NCI-H82 treated with DMSO at 0.1 percent for 48 hours (cell line): ENCODE measurements around the gene NRIP1.
A peak's percentile ranks its signal among the peaks of the same experiment; 100 is the strongest.

Experiments
- DNase-seq: peaks from one replicate; lab custom pipeline; 2025; ENCODE audit not compliant: unreplicated experiment; lab: John Stamatoyannopoulos, UW

Gene NRIP1

DNA sequence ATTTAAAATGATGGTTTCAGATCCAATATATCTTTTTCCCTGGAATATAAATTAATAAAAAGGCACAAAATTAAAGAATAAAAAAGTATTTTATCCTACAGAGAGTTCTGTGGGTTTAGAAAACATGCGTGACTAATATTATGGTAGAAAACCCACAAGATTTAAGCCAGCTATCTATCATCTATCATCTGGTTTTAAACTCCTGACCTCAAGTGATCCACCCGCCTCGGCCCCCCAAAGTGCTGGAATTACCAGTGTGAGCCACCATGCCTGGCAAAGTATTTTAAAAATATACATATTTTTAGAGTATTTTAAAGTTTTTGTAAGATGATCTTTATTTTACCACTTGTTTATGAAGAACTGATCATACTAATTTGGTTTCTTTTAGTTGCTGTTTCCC is 79.5 kb downstream of the NRIP1 start:
- DNase-seq, result no peak

DNA sequence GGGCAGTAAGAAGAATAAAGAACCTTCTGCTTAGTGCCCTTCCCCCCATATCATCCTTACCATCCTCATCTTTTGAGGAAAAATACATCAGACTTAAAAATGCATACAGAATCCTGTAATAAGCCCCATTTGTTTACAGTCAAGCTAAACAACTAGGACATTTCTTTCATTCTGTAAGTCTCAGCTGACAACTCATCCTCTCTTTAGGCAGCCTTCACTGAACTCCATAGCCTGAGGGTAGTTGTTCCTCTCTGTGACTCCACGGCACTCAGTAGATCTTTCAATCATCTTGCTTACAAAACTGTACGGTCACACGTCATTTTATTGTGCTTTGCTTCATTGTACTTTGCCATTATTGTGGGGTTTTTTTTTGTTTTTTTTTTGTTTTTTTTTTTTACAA is 82.5 kb downstream of the NRIP1 start:
- no peak for DNase-seq

DNA sequence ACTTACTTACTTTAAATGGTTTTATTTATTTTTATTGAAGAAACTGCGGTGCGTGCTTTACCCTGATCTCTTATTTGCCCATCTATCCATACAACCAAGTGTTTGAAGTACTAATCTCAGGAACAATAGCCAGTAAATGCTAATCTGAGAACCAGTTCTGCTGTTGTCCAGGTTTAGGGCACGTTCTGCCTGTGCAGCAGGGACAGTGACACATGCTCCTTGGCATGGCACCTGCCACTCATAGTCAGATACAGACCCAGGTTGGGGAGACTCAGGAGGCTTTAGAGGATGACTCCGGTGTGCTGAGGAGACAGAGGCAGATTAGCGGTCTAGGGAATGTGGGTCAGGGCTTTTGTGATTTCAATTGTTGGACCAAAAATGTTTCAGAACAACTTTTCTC is 83.6 kb downstream of the NRIP1 start:
- no peak for DNase-seq

DNA sequence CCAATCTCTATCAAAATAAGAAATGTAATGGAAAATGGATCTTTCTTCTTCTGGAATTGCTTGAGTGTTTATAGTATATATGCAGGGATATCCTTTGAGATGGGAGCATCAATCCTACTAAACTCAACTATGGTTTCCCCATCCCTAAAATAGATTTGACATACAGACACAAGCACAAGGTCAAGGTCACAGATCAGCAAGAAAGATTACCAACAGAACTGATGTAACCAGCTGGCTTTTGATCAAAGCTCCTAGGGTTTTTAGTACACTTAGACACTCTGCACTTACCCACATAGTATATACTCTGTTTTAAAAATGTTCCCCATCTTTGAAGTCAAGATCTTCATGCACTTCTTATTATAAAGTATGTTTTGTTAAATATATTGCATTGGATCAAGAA is 85.5 kb downstream of the NRIP1 start:
- no peak for DNase-seq

DNA sequence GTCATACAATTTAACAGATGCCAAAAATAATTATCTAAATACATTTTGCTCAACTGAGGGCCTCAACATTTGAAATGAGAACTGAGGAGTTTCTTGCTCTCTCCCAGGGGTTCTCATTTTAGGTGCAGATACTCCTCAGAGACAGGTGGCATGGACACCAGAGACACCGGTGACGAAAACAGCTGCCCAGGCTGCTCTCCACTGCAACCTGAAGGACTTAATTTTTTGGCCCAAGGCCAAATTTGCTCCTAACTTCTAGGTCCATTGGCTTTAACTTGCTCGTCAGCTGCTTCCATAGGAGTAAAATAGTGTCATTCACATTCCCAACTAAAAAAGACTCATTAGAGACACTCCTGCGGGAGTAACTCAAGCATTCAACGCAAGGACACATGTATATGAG is 87.0 kb downstream of the NRIP1 start:
- DNase-seq, result peak; percentile 31

DNA sequence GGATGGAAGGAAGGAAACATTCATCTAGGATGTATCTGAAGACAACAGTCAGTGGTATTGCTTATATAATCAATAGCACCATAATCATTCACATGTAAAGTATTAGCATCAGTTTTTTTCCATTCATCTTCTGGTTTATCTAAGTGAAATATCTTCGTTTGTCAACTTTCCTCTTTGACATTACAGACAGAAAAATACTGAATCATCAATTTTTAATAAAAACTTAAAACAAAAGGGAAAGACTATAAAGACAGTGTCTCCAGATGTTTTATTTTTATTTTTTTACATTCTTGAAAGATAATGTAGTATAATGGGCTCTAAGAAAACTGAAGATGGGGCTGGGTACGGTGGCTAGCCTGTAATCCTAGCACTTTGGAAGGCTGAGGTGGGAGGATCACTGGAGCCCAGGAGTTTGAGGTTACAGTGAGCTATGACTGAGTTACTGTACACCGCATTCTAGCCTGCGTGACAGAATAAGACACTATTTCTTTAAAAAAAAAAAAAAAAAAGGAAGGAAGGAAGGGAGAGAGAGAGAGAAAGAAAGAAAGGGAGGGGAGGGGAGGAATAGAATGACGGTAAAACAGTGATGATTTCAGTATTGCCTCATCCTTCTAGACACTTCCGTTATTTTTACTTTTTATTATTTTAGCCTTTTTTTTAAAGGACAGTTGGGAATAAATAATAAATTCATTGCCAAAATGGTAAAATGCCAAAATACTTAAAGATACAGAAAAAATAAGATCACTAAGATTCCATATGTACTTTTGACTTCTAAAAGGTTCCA is 89.5 kb downstream of the NRIP1 start:
- no peak for DNase-seq

DNA sequence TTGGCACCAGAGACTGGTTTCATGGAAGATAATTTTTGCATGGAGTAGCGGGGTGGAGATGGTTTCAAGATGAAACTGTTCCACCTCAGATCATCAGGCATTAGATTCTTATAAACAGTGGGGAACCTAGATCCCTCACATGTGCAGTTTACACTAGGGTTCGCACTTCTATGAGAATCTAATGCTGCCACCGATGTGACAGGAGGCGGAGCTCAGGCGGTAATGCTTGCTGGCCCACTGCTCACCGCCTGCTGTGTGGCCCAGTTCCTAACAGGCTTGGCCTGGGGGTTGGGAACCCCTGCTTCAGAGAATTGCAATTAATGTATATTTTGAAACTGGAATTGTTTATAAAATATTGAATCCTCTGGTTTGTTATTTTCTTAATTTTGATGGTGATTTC is 92.1 kb downstream of the NRIP1 start:
- DNase-seq, result no peak

DNA sequence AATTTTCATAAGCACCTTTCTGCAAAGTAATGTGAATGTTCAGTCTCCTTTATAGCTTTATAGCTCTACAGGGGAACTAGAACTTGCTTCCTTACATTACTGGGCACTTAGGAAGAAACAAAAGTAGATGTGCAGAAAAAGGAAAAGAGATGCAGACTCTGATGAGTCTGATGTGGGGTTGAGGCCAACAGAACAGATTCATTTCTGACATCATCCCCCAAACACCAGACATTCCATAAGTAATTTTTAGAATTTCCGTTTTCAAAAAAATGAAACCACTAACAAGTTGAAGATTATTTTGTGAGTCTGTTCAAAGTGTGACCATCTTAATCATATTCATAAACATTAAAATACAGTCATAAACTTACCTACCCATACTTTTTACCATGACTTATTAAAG is 96.0 kb downstream of the NRIP1 start:
- DNase-seq, result no peak

DNA sequence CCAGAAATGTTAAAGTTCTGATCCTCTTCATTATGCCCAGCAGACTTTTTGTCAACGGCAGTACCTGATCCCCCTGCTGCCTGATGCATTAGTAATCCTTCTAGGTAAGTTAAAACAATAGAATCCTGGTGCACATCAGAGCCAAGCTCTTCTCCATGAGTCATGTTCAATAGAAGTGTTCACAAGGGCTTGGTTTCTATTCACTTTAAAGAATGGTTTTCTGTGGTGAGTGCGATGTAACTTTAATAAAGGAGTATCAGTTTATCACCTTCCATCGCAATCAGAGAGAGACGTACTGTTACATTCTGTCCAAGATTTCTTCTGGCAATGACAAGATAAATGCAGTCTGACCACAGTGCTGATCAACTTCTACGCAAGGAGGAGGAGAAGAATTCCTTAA is 96.8 kb downstream of the NRIP1 start:
- DNase-seq, result no peak

DNA sequence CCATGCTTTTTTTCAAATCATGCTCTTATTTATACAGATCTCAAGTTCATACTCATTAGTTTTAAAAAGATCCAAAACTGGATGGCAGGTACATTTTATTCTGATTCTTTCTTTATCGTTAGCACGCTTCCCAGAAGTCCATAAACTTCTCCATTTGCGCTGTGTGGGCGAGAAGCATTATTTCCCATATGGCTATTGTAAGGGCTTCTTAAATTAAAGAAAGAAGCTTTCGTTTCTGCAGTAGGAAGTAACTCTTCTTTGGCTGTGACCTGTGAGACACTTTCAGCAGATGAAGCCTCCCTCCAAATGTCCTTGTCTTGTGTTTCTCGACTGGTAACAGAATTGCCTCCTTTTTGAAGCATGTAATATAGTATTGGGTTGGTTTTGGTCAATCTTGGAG is 100.2 kb downstream of the NRIP1 start:
- DNase-seq, result no peak

DNA sequence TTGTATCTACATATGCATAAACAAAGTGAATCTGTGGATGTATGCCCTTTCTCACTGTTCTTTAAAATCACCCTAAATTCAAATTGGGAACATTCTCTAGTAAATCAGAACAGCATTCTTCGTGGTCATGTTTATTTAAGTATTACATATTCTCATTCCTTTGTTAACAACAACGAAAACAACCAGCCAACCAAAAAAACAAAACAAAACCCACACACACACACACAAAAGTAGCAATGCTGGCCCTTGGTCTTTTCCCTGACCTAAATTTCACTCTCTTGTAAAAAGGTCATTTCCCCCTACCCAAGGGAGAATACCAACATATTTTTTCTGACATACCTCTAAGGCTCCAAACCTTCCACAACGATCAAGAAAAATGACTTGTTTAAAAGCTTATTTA is 102.6 kb downstream of the NRIP1 start:
- no peak for DNase-seq

DNA sequence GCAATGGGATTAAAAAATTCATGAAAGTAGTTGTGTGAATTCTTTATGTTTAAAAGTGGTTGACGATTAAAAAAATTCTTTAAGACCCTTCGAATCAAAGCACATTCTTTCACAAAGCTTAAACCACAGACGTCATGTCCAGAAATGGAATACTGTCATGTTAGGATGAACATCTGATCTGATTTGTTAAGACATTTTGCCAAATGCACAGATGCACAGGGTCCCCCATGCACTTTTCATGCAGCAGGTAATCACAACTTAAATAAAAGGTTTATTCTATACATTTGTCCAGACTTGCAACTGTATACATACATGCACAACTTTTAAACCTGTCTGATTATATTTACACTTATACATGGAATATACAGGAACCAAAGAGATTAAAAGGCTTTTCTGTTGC is 103.3 kb downstream of the NRIP1 start:
- DNase-seq, result no peak

DNA sequence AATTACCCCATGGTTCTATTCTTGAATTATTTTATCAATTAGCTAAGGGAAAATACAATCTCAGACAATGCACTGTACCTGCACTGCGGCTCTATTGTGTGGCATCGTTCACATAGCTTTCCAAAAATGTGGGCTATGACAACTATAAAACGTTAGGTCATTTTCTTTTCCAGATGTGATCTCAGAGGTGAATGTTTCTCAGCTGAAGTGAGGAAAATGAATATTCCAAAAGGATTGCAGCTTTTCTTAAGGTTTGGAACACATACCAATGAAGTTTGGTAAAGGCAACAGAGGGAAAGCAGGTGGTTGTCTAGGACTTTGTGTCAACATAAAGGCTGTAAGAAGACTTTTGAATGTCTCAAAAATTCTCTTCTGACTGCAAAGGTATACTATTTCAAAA is 105.5 kb downstream of the NRIP1 start:
- DNase-seq, result no peak

DNA sequence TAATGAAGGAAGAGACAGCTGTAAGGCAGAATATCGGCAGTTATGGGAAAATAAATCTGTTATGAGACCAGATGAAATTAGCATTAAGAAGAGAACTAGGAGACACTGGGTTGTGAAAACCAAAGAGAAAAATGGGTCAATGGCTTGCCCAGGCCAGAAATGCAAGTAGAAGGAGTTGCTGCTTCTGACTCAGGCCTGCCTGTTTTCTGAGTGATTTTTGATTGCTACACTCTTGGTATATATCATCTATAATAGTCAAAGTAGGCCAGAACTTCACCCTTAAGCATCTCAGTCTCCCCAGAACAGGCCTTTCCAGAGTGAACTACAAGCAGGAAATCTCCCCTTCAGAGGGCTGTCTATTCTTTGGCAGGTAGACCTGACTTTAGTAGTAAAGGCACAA is 107.0 kb downstream of the NRIP1 start:
- no peak for DNase-seq

DNA sequence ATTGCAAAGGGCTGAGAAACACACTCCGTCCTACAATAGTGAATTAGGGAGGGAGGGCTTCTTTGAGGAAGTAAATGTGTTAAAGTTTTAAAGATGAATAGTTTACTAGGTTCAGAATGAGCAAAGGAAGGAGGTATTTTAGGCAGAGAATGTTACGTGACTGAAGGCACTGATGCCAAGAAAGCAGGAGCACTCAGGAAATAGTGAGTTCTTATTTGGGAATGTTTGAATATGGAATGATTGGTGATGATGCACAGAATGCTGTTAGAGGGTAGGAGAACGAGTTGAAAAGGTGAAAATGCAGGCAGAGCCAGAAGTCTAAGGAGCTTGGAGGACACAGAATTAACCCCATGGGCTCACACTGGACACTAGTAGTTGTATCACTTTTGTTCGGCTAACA is 108.0 kb downstream of the NRIP1 start:
- no peak for DNase-seq

DNA sequence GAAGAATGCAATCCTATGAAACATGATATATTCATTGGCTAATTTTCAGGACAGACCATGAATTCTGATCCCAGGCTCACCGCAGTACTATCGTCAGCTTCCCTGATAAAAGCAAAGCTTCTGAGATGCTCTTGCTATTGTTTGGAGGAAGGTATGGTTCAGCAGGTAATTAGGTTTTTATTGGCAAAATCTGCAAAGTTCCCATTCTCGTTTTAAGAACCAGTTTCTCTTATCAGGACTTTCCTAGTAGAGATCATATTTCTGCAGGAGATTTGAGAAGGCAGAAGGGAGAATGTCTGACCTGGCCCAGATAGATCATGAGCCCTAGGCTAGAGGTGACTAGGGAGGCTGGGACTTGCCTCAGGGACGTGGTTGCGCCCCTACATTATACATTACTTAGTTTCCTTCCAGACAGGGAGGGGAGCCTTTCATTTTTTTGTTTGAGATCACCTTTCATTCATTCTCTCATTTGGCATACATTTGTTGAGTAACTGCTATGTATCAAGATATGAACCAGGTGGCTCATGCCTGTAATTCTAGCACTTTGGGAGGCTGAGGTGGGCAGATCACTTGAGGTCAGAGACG is 108.8 kb downstream of the NRIP1 start:
- DNase-seq, result no peak

DNA sequence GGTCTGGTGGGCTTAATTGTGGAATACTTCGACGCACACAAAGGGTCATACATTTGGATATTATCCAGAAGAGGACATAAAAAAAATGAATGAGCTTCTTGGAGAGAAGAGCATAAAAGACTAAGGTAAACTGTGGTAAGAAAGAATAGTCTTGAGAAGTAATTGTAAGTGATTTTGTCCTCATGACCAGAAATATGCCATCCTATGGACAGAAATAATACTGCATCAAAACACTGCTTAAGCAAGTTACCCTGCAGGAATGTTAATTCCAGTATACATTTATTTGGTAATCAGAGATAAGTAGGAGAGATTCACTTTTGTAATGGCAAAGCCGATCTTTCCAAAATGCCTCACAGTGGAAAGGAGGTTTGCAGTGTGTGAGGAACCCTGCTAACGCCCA is 111.9 kb downstream of the NRIP1 start:
- no peak for DNase-seq

DNA sequence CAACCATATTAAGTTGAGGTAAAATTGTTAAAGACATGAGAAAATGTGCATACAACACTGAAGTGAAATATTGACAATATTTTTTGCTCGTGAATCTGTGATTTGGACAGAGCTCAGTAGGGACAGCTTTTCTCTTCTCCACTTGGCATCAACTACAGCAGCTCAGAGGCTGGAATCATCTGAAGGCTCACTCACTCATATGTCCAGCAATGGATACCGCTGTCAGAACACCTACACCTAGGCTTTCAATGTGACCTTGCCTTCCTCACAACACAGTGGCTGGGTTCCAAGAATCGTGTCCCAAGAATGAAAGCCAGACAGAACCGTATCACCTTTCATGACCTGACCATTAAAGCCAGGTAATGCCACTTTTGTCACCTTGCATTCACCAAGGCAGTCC is 115.2 kb downstream of the NRIP1 start:
- DNase-seq, result no peak

DNA sequence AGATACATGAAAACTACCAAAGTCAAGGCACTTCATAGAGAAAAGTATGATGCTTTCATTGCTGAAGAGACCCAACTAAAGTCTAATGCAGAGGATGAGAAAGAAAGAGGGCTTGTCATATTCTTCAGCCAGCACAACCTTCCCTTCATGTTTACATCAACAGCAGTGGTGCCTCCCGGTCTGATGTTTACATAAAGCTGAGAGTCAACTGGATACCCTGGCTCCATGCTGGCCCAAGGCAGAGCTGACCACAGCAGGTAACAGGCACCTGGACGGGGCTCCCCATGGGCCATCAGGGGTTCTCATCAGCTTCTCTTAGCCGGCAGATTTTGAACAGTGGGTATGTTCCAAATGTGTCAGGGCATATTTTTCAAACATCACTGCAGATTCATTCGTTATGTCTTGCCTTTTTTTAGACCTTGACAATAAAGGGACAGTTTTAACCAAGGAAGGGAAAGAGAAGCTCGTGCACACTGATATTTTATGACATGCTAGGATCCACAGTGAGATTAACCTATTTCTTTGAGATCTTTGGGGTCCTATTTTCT is 117.1 kb downstream of the NRIP1 start:
- DNase-seq, result no peak

DNA sequence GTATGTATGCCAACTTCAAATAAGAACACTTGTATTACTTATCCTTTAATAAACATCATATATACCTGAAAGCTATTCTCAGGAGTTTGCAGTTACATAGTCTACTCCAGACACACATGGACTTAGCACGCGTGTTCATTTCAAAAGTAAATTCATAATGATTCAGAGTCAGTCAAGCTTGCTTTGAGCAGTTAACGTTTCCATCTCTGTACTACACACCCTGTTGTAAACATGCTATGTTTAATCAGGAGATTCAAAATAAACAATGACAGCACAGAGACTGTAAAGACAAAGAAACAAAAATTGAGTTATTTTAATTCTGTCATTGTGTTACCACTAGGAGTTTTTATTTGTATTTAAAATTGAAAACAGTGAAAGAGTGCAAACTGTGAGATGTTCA is 119.6 kb downstream of the NRIP1 start:
- no peak for DNase-seq

DNA sequence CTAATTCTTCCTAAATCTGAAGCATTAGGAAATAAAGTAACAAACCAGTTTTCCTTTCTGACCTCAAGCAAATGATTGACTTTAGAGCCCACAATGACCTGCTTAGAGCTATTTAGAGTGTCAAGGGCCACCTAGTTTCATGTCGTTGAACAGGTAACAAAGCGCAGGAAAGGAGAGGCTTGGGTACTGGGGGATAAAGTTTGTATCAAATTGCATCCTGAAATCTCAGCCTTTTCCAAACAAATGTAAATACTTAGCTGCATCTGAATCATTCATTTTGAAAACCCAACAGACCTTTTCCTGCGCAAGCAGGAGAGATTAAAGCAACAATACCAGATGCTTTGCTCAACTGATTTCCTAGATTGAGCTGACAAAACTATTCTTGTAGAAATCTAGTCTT is 121.2 kb downstream of the NRIP1 start:
- no peak for DNase-seq

DNA sequence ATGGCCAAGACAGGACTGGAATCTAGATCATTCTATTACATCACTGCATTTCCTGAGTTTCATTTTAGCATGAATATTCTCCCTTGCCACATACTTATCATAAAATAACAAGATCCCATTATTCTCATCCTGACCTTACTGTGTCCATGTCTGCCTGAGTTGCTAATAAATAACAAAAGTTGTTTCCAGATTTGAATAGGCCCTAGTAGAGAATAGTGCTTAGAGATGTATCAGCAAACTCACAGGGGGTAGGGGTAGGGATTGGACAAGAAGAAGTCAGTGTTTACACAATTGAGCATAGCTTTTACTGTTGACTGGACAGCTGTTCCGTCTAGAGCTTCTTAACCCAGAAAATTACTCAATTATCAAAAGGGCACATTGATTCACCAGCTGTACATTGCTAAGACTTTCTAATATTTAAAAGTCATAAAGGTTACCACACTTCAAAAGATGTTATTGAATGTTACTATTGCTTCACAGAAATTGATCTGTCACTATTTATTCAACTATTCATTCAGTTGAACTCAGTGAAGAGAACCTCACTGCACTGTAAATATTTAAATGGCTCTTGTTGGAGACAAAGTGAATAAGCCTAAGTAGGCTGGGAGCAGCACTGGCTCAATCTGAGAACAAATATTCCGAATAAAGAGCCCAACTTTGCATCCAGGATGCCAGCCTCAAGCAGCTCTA is 121.9 kb downstream of the NRIP1 start:
- DNase-seq, result no peak
